Spleen (tissue), 11 donors: ENCODE data around the gene TTF2. TPM values are rescaled to one million over a fixed set of nuclear protein-coding genes. Genes with fewer than 3 reads are reported as not detected.

Experiments used
- DNase-seq: peaks from one replicate; pipeline ENCODE4 v3.0.0-alpha.2; 2020
- H3K27ac ChIP-seq, 8 donors: fragments of 200-600 bp; sonication (generic) in 7 of 8; 1 replicate in 4 of 8; 2 replicates in 4 of 8; pipeline versions ENCODE4 v1.5.0 to v1.8.0; 2016 to 2021; ENCODE audit warnings: inconsistent platforms in 4 of 8, mild to moderate bottlenecking in 4 of 8, moderate library complexity in 1 of 8
- H3K27me3 ChIP-seq, 7 donors: fragments of 200-600 bp; sonication (generic) in 6 of 7; replicated peaks in 1 of 7; 1 replicate in 4 of 7; 2 replicates in 3 of 7; pipeline versions ENCODE4 v1.5.0 to v1.8.0; 2016 to 2021; ENCODE audit warnings: inconsistent platforms in 3 of 7, mild to moderate bottlenecking in 1 of 7
- H3K36me3 ChIP-seq, 6 donors: fragments of 200-600 bp; sonication (generic) in 5 of 6; 1 replicate in 4 of 6; 2 replicates in 2 of 6; pipeline versions ENCODE4 v1.5.0 to v1.8.0; 2016 to 2021; ENCODE audit warnings: inconsistent platforms in 2 of 6
- H3K4me1 ChIP-seq, 6 donors: fragments of 200-600 bp; sonication (generic) in 5 of 6; 1 replicate in 3 of 6; 2 replicates in 3 of 6; pipeline versions ENCODE4 v1.5.0 to v1.8.0; 2016 to 2021; ENCODE audit warnings: inconsistent platforms in 3 of 6
- H3K4me3 ChIP-seq, 8 donors: fragments of 200-600 bp; sonication (generic) in 7 of 8; 1 replicate in 4 of 8; 2 replicates in 4 of 8; pipeline versions ENCODE4 v1.5.0 to v1.8.0; 2016 to 2021; ENCODE audit warnings: inconsistent platforms in 4 of 8, mild to moderate bottlenecking in 4 of 8, moderate library complexity in 2 of 8
- H3K9me3 ChIP-seq, 8 donors: fragments of 200-600 bp; sonication (generic) in 7 of 8; 1 replicate in 4 of 8; 2 replicates in 4 of 8; pipeline versions ENCODE4 v1.5.0 to v1.8.0; 2016 to 2021; ENCODE audit warnings: inconsistent platforms in 4 of 8
- CTCF ChIP-seq, 11 experiments: fragments of 200-600 bp in 7 of 11; fragments of 450-650 bp in 4 of 11; sonication (generic) in 4 of 11; IDR thresholded peaks in 8 of 11; conservative IDR thresholded peaks in 3 of 11; 1 replicate in 7 of 11; 2 replicates in 4 of 11; pipeline versions ENCODE4 v1.4.0 to v1.8.0; 2016 to 2021; ENCODE audit warnings: antibody characterized with exemption in 11 of 11, inconsistent platforms in 4 of 11, mild to moderate bottlenecking in 1 of 11
- POLR2A ChIP-seq, 3 donors: fragments of 450-650 bp; IDR thresholded peaks; one replicate each; pipeline ENCODE4 v1.5.1; 2017; ENCODE audit warnings: antibody characterized with exemption in 3 of 3, mild to moderate bottlenecking in 1 of 3
- POLR2AphosphoS5 ChIP-seq, 3 donors: sonication (generic); formaldehyde crosslinking; IDR thresholded peaks; one replicate each; pipeline ENCODE4 v1.5.1; 2017; ENCODE audit warnings: antibody characterized with exemption in 3 of 3
- WGBS, 5 donors: extraction: QIAGEN DNeasy Blood & Tissue Kit in 3 of 5; methylation state at CpG; one replicate each; pipeline versions ENCODE4 v1.1.5 to v1.1.7; 2013 to 2018; 5-methylcytosine and 5-hydroxymethylcytosine counted together
- intact Hi-C: fragments of 100-400 bp; cut with DNase I; formaldehyde crosslinking; loops from one replicate; pipeline ENCODE4 v1.15.0; 2023; ENCODE audit warnings: low total_unique reads
- polyA plus RNA-seq, 3 donors: library from polyadenylated mRNA; stranded (reverse); fragments of 200-250 nt; gene quantifications; one replicate each; pipeline ENCODE4 v1.2.1, GENCODE V29; 2013
- total RNA-seq, 7 donors: library from RNA; depleted of rRNA in 3 of 7; stranded (reverse); fragments of >200 nt in 3 of 7; fragmentation: NEBNext Ultra II Directional in 4 of 7; extraction: Animal tissue kit (Norgen Biotek cat#: 25700) in 4 of 7; gene quantifications; one replicate each; pipeline versions ENCODE4 v1.1.0 to v1.2.1, GENCODE V29; 2016 to 2021
- donor health status: healthy with polysubstance abuse.
- donor health status: DM: no; HTN: no; CAD: no; lungs with moderate emphysema.
- donor health status: DM: no; HTN: no; CAD: no.
- donor health status: Bipolar disorder and iron deficiency.
- donor health status: healthy.
- donor health status: DM: no; HTN: no; CAD: no.
- donor health status: DM: yes; HTN: yes; CAD: no.

The TTF2 gene
- total and polyA plus RNA-seq, 10 donors = 4.8 to 36.1 (median 23.0) TPM

- DNase-seq = no peak
- H3K4me1 ChIP-seq = peaks cover 0 to 7% (median 0%) of the 10 kb centered on the region in 6 donors
- intact Hi-C loops = no loop called here
- H3K27ac ChIP-seq = no peak overlapping the region
- no peak overlapping the region for H3K4me3 ChIP-seq
- no peaks in the 10 kb centered on the region for H3K27me3 ChIP-seq
- no peaks in the 10 kb centered on the region for H3K9me3 ChIP-seq
- 58 to 88% (median 69%) methylated on average over 3 of the region's 3 CpGs for WGBS, 5 donors
- H3K36me3 ChIP-seq = peaks cover 0 to 27% (median 0%) of the 10 kb centered on the region in 6 donors
- TF ChIP-seq POLR2AphosphoS5 (IDR thresholded peaks at IDR 0.05) = no peak
- TF ChIP-seq CTCF (IDR thresholded peaks at IDR 0.05 in 8 of 11, conservative IDR thresholded peaks at IDR 0.05 in 3 of 11) = no peak
- TF ChIP-seq POLR2A (IDR thresholded peaks at IDR 0.05) = no peak
These were observed 38.0 kb upstream of the TTF2 start for GRCh38 chr1:117022114-117022513.

- TF ChIP-seq CTCF (IDR thresholded peaks at IDR 0.05 in 8 of 11, conservative IDR thresholded peaks at IDR 0.05 in 3 of 11) (no peak), POLR2AphosphoS5 (IDR thresholded peaks at IDR 0.05) (no peak), POLR2A (IDR thresholded peaks at IDR 0.05) (no peak)
- peaks cover 0 to 17% (median 0%) of the 10 kb centered on the region in 6 donors for H3K36me3 ChIP-seq
- no peaks in the 10 kb centered on the region for H3K9me3 ChIP-seq
- no peak for DNase-seq
- intact Hi-C loops = no loop called here
- H3K27me3 ChIP-seq = no peaks in the 10 kb centered on the region
- H3K27ac ChIP-seq = no peak overlapping the region
- no peak overlapping the region for H3K4me3 ChIP-seq
- peaks cover 0 to 7% (median 0%) of the 10 kb centered on the region in 6 donors for H3K4me1 ChIP-seq
- 97% methylated on average over 7 of the region's 7 CpGs for WGBS, 5 donors
These were observed 34.6 kb upstream of the TTF2 start for GRCh38 chr1:117025568-117025967.

DNA sequence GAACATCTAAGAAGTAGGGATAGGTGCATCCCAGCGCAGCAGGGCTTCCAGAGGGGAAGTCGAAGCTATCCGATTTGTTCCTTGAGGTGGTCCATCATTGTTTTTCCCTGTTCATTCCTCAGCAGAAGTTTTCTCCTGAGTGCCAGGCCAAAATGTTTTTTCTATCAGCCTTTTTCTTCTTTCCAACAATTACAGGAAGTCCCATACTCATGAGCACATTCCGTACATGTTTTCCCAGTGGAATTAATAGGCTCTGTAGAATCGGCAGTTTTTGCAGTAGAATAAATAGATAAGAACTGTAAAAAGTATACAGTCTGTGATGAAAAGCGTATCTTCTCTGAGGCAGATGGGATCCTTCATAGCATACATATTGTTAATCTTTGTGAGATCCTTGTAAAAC lies 33.8 kb upstream of the TTF2 start:
- H3K27me3 ChIP-seq = no peaks in the 10 kb centered on the region
- H3K27ac ChIP-seq = no peak overlapping the region
- TF ChIP-seq POLR2A (IDR thresholded peaks at IDR 0.05) = no peak
- WGBS, 5 donors = 57 to 66% (median 64%) methylated on average over 6 of the region's 6 CpGs
- peaks cover 0 to 17% (median 0%) of the 10 kb centered on the region in 6 donors for H3K36me3 ChIP-seq
- peaks cover 0 to 7% (median 0%) of the 10 kb centered on the region in 6 donors for H3K4me1 ChIP-seq
- intact Hi-C loops = no loop called here
- H3K4me3 ChIP-seq = no peak overlapping the region
- no peaks in the 10 kb centered on the region for H3K9me3 ChIP-seq
- DNase-seq = no peak

GRCh38 chr1:117029685-117030084 lies 30.4 kb upstream of the TTF2 start:
- intact Hi-C loops = no loop called here
- no peak overlapping the region for H3K4me3 ChIP-seq
- 80 to 93% (median 91%) methylated on average over 1 of the region's 1 CpG for WGBS, 5 donors
- no peaks in the 10 kb centered on the region for H3K27me3 ChIP-seq
- DNase-seq = no peak
- peaks cover 0 to 7% (median 0%) of the 10 kb centered on the region in 6 donors for H3K4me1 ChIP-seq
- H3K36me3 ChIP-seq = peaks cover 0 to 18% (median 0%) of the 10 kb centered on the region in 6 donors
- H3K27ac ChIP-seq = no peak overlapping the region
- no peak for TF ChIP-seq CTCF (IDR thresholded peaks at IDR 0.05 in 8 of 11, conservative IDR thresholded peaks at IDR 0.05 in 3 of 11)
- TF ChIP-seq POLR2AphosphoS5 (IDR thresholded peaks at IDR 0.05) = no peak
- TF ChIP-seq POLR2A (IDR thresholded peaks at IDR 0.05) = no peak
- H3K9me3 ChIP-seq = no peaks in the 10 kb centered on the region
